ENCODE data around the gene KCNQ5.

GRCh38 chr6:72819609-72820008, 197.7 kb downstream of the KCNQ5 start:
- TF ChIP-seq CTCF (IDR thresholded peaks at IDR 0.05) = no peak
- no peak for TF ChIP-seq EP300 (IDR thresholded peaks at IDR 0.05)
